Dendritic cell treated with granulocyte-macrophage colony-stimulating factor and Interleukin-4, amounts not matched to agents 40 ng/mL and 50 ng/mL, for 4 days (primary cell): ENCODE results near the gene TRMT1.
A peak's percentile ranks its signal among the peaks of the same experiment; 100 is the strongest.
"Not testable (repeated sequence)": the region's sequence is repeated elsewhere in the genome, so short reads cannot be mapped to it uniquely, and the experiment has no call there.

Experiments
- H3K27ac Mint-ChIP-seq: one replicate; pipeline ENCODE4 v1.8.0; 2022; ENCODE audit warnings: mild to moderate bottlenecking, mixed read lengths
- H3K27me3 Mint-ChIP-seq: one replicate; pipeline ENCODE4 v1.8.0; 2022; ENCODE audit warnings: mild to moderate bottlenecking, mixed read lengths
- H3K36me3 Mint-ChIP-seq: one replicate; pipeline ENCODE4 v1.8.0; 2022; ENCODE audit warnings: low read depth, mixed read lengths
- H3K4me1 Mint-ChIP-seq: one replicate; pipeline ENCODE4 v1.8.0; 2022; ENCODE audit warnings: low read depth, mixed read lengths
- H3K4me3 Mint-ChIP-seq: one replicate; pipeline ENCODE4 v1.8.0; 2022; ENCODE audit warnings: mild to moderate bottlenecking, moderate library complexity, mixed read lengths
- H3K9me3 Mint-ChIP-seq: one replicate; pipeline ENCODE4 v1.8.0; 2022; ENCODE audit warnings: mixed read lengths
- intact Hi-C: fragments of 100-400 bp; cut with micrococcal nuclease; formaldehyde crosslinking; loops from one replicate; pipeline ENCODE4 v1.15.0; 2022

The TRMT1 gene

GRCh38 chr19:13116282-13117175 is at the start of gene TRMT1:
TSS of gene TRMT1 (minus strand) at chr19:13116740. CDS start at chr19:13116399, 341 bp downstream.
- intact Hi-C loops, result loop anchor here (1.0 to 2.0 kb wide), 2 partner anchors 12 to 34 kb away; partner anchors contain the start of genes IER2 and STX10
- Mint-ChIP-seq H3K36me3 (peaks cover 60% of the 10 kb centered on the region), H3K4me3 (peak within 1 kb of the TSS; percentile 89), H3K27ac (peak within 1 kb of the TSS; percentile 83), H3K27me3 (no peaks in the 10 kb centered on the region), H3K4me1 (peaks cover 55% of the 10 kb centered on the region), H3K9me3 (no peaks in the 10 kb centered on the region)

- H3K4me3 Mint-ChIP-seq, intact Hi-C loops, H3K27me3 Mint-ChIP-seq, H3K9me3 Mint-ChIP-seq, H3K36me3 Mint-ChIP-seq: not testable (repeated sequence)
- Mint-ChIP-seq H3K4me1 (peaks cover 74% of the 10 kb centered on the region), H3K27ac (peak overlapping the region; percentile 77)
Observed at GRCh38 chr19:13166151-13166550, 49.6 kb upstream of the TRMT1 start.

- Mint-ChIP-seq H3K4me1 (peaks cover 70% of the 10 kb centered on the region), H3K9me3 (no peaks in the 10 kb centered on the region), H3K27ac (peak overlapping the region; percentile 88), H3K4me3 (no peak overlapping the region), H3K27me3 (no peaks in the 10 kb centered on the region), H3K36me3 (no peaks in the 10 kb centered on the region)
- intact Hi-C loops, result no loop called here
Observed at GRCh38 chr19:13165162-13165997, 48.8 kb upstream of the TRMT1 start.

- Mint-ChIP-seq H3K27me3 (no peaks in the 10 kb centered on the region), H3K27ac (peak overlapping the region; percentile 88), H3K36me3 (no peaks in the 10 kb centered on the region), H3K4me1 (peaks cover 62% of the 10 kb centered on the region), H3K4me3 (peak overlapping the region; percentile 37), H3K9me3 (no peaks in the 10 kb centered on the region)
- intact Hi-C loops, result loop anchor here (5.0 kb wide), 1 partner anchor 43 kb away; no protein-coding TSS in a partner anchor
Observed at GRCh38 chr19:13164343-13165161, 48.0 kb upstream of the TRMT1 start.

- intact Hi-C loops, result loop anchor here (1.0 to 5.0 kb wide), 2 partner anchors 9 to 44 kb away; no protein-coding TSS in a partner anchor
- H3K4me1 Mint-ChIP-seq, result peaks cover 54% of the 10 kb centered on the region
Observed at GRCh38 chr19:13163609-13164342, 47.2 kb upstream of the TRMT1 start.

GRCh38 chr19:13162724-13163608 is 46.4 kb upstream of the TRMT1 start:
- H3K9me3 Mint-ChIP-seq, result no peaks in the 10 kb centered on the region
- no peaks in the 10 kb centered on the region for H3K27me3 Mint-ChIP-seq
- H3K4me1 Mint-ChIP-seq, result peaks cover 51% of the 10 kb centered on the region
- intact Hi-C loops, result loop anchor here (1.0 to 5.0 kb wide), 2 partner anchors 9 to 44 kb away; no protein-coding TSS in a partner anchor
- peak overlapping the region; percentile 63 for H3K4me3 Mint-ChIP-seq
- H3K36me3 Mint-ChIP-seq, result no peaks in the 10 kb centered on the region
- H3K27ac Mint-ChIP-seq, result peak overlapping the region; percentile 88

More at GRCh38 chr19:13163609-13164342, 47.2 kb upstream of the TRMT1 start:
- no peaks in the 10 kb centered on the region for H3K9me3 Mint-ChIP-seq
- no peaks in the 10 kb centered on the region for H3K36me3 Mint-ChIP-seq
- H3K27ac Mint-ChIP-seq, result peak overlapping the region; percentile 88
- H3K27me3 Mint-ChIP-seq, result no peaks in the 10 kb centered on the region
- H3K4me3 Mint-ChIP-seq, result peak overlapping the region; percentile 63

- Mint-ChIP-seq H3K36me3 (no peaks in the 10 kb centered on the region), H3K4me1 (peaks cover 52% of the 10 kb centered on the region), H3K27me3 (no peaks in the 10 kb centered on the region), H3K27ac (no peak overlapping the region), H3K4me3 (no peak overlapping the region), H3K9me3 (no peaks in the 10 kb centered on the region)
- intact Hi-C loops, result loop anchor here (5.0 kb wide), 1 partner anchor 47 kb away; no protein-coding TSS in a partner anchor
Observed at GRCh38 chr19:13160557-13160956, 44.0 kb upstream of the TRMT1 start.

GRCh38 chr19:13159713-13160112 is 43.2 kb upstream of the TRMT1 start:
- Mint-ChIP-seq H3K4me3 (no peak overlapping the region), H3K36me3 (peaks cover 2% of the 10 kb centered on the region), H3K4me1 (peaks cover 53% of the 10 kb centered on the region), H3K27ac (no peak overlapping the region), H3K9me3 (no peaks in the 10 kb centered on the region), H3K27me3 (no peaks in the 10 kb centered on the region)
- intact Hi-C loops, result loop anchor here (5.0 kb wide), 1 partner anchor 48 kb away; no protein-coding TSS in a partner anchor

- intact Hi-C loops, result no loop called here
- Mint-ChIP-seq H3K9me3 (no peaks in the 10 kb centered on the region), H3K4me1 (peaks cover 44% of the 10 kb centered on the region), H3K27me3 (no peaks in the 10 kb centered on the region), H3K27ac (peak overlapping the region; percentile 99), H3K36me3 (peaks cover 34% of the 10 kb centered on the region), H3K4me3 (peak overlapping the region; percentile 97)
Observed at GRCh38 chr19:13155472-13156359, 39.2 kb upstream of the TRMT1 start.

GRCh38 chr19:13154911-13155471 is 38.5 kb upstream of the TRMT1 start:
- intact Hi-C loops, result loop anchor here (5.0 kb wide), 1 partner anchor 53 kb away; the partner anchor contains the start of gene LYL1
- no peaks in the 10 kb centered on the region for H3K9me3 Mint-ChIP-seq
- H3K4me3 Mint-ChIP-seq, result peak overlapping the region; percentile 97
- peaks cover 41% of the 10 kb centered on the region for H3K36me3 Mint-ChIP-seq
- H3K27me3 Mint-ChIP-seq, result no peaks in the 10 kb centered on the region
- H3K4me1 Mint-ChIP-seq, result peaks cover 44% of the 10 kb centered on the region
- peak overlapping the region; percentile 99 for H3K27ac Mint-ChIP-seq

GRCh38 chr19:13154241-13154778 is 37.8 kb upstream of the TRMT1 start:
- Mint-ChIP-seq H3K27me3 (no peaks in the 10 kb centered on the region), H3K27ac (peak overlapping the region; percentile 99), H3K9me3 (no peaks in the 10 kb centered on the region), H3K36me3 (peaks cover 48% of the 10 kb centered on the region), H3K4me3 (peak overlapping the region; percentile 97), H3K4me1 (peaks cover 48% of the 10 kb centered on the region)
- intact Hi-C loops, result loop anchor here (5.0 kb wide), 1 partner anchor 52 kb away; the partner anchor contains the start of gene LYL1
